ENCODE results near the gene PCDHGA7.
A peak's percentile ranks its signal among the peaks of the same experiment; 100 is the strongest.
"Not testable (repeated sequence)": the region's sequence is repeated elsewhere in the genome, so short reads cannot be mapped to it uniquely, and the experiment has no call there.

The PCDHGA7 gene

DNA sequence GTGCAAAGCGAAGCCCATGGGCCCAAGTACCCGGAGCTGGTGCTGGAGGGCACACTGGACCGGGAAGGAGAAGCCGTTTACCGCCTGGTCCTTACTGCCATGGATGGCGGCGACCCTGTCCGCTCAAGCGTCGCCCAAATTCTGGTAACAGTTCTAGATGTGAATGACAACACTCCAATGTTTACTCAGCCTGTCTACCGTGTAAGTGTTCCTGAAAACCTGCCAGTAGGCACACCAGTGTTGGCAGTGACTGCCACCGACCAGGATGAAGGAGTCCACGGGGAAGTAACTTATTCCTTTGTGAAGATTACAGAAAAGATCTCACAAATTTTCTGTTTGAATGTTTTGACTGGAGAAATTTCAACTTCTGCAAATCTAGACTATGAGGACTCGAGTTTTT lies 7.9 kb upstream of the PCDHGA7 start:
- Histone ChIP-seq H3K36me3 (ENCODE audit: insufficient read depth, low read length) (no peaks in the 10 kb centered on the region), H3K9me3 (ENCODE audit: low read depth, low read length) (no peaks in the 10 kb centered on the region), H3K4me3 (no peak overlapping the region), H3K9ac (ENCODE audit: insufficient read length) (no peak overlapping the region), H3K27ac (no peak overlapping the region)
- TF ChIP-seq POLR2AphosphoS5 (IDR thresholded peaks at IDR 0.05; ENCODE audit: borderline replicate concordance, low read depth, low read length) (no peak), EZH2 (IDR thresholded peaks at IDR 0.05) (no peak), FOXP2 (optimal IDR thresholded peaks at IDR 0.05; ENCODE audit: control extremely low read depth, extremely low read length, insufficient read depth) (no peak)
- no peak for DNase-seq (ENCODE audit: low read depth, low spot score)

DNA sequence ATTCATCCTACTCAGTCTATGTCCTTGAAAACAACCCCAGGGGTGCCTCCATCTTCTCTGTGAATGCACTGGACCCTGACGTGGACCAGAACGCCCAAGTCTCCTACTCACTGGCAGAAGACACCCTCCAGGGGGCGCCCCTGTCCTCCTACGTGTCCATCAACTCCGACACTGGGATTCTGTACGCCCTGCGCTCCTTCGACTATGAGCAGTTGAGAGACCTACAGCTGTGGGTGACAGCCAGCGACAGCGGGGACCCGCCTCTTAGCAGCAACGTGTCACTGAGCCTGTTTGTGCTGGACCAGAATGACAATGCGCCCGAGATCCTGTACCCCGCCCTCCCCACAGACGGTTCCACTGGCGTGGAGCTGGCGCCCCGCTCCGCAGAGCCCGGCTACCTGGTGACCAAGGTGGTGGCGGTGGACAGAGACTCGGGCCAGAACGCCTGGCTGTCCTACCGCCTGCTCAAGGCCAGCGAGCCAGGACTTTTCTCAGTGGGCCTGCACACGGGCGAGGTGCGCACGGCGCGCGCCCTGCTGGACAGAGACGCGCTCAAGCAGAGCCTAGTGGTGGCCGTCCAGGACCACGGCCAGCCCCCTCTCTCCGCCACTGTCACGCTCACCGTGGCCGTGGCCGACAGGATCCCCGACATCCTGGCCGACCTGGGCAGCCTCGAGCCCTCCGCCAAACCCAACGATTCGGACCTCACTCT lies 6.9 kb upstream of the PCDHGA7 start:
- H3K27ac ChIP-seq; H3K36me3 ChIP-seq (ENCODE audit: insufficient read depth, low read length); H3K9me3 ChIP-seq (ENCODE audit: low read depth, low read length): not testable (repeated sequence)

DNA sequence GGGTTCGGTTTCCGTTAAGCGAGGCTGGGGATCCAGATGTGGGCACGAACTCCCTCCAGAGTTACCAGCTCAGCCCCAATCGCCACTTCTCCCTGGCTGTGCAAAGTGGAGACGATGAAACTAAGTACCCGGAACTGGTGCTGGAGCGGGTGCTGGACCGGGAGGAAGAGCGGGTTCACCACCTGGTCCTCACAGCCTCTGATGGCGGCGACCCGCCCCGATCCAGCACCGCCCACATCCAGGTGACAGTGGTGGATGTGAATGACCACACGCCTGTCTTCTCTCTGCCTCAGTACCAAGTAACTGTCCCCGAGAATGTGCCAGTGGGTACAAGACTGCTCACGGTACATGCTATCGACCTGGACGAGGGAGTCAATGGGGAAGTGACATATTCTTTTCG lies 803 bp downstream of the PCDHGA7 start:
- peak overlapping the region; percentile 76 for H3K4me3 ChIP-seq
- no peak for DNase-seq (ENCODE audit: low read depth, low spot score)

More for the DNA sequence above, 6.9 kb upstream of the PCDHGA7 start:
- not testable (repeated sequence) for DNase-seq (ENCODE audit: low read depth, low spot score); H3K9ac ChIP-seq (ENCODE audit: insufficient read length); H3K4me3 ChIP-seq

DNA sequence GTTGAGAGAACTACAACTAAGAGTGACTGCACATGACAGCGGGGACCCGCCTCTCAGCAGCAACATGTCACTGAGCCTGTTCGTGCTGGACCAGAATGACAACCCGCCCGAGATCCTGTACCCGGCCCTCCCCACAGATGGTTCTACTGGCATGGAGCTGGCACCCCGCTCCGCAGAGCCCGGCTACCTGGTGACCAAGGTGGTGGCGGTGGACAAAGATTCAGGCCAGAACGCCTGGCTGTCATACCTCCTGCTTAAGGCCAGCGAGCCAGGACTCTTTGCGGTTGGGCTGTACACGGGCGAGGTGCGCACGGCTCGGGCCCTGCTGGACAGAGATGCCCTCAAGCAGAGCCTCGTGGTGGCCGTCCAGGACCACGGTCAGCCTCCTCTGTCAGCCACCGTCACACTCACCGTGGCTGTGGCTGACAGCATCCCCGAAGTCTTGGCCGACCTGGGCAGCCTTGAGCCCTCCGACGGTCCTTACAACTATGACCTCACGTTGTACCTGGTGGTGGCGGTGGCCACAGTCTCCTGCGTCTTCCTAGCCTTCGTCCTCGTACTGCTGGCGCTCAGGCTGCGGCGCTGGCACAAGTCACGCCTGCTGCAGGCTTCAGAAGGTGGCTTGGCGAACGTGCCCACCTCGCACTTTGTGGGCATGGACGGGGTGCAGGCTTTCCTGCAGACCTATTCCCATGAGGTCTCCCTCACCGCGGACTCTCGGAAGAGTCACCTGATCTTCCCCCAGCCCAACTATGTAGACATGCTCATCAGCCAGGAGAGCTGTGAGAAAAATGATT lies 2.1 kb downstream of the PCDHGA7 start:
- Histone ChIP-seq H3K4me3 (no peak overlapping the region), H3K9me3 (ENCODE audit: low read depth, low read length) (no peaks in the 10 kb centered on the region), H3K27ac (no peak overlapping the region), H3K9ac (ENCODE audit: insufficient read length) (no peak overlapping the region), H3K36me3 (ENCODE audit: insufficient read depth, low read length) (no peaks in the 10 kb centered on the region)
- no peak for DNase-seq (ENCODE audit: low read depth, low spot score)
- TF ChIP-seq EZH2 (IDR thresholded peaks at IDR 0.05) (no peak), FOXP2 (optimal IDR thresholded peaks at IDR 0.05; ENCODE audit: control extremely low read depth, extremely low read length, insufficient read depth) (no peak), POLR2AphosphoS5 (IDR thresholded peaks at IDR 0.05; ENCODE audit: borderline replicate concordance, low read depth, low read length) (no peak)

More for the DNA sequence above, 803 bp downstream of the PCDHGA7 start:
- TF ChIP-seq POLR2AphosphoS5 (IDR thresholded peaks at IDR 0.05; ENCODE audit: borderline replicate concordance, low read depth, low read length) (no peak), FOXP2 (optimal IDR thresholded peaks at IDR 0.05; ENCODE audit: control extremely low read depth, extremely low read length, insufficient read depth) (no peak), EZH2 (IDR thresholded peaks at IDR 0.05) (no peak)
- Histone ChIP-seq H3K27ac (no peak overlapping the region), H3K36me3 (ENCODE audit: insufficient read depth, low read length) (no peaks in the 10 kb centered on the region), H3K9ac (ENCODE audit: insufficient read length) (no peak overlapping the region), H3K9me3 (ENCODE audit: low read depth, low read length) (no peaks in the 10 kb centered on the region)

DNA sequence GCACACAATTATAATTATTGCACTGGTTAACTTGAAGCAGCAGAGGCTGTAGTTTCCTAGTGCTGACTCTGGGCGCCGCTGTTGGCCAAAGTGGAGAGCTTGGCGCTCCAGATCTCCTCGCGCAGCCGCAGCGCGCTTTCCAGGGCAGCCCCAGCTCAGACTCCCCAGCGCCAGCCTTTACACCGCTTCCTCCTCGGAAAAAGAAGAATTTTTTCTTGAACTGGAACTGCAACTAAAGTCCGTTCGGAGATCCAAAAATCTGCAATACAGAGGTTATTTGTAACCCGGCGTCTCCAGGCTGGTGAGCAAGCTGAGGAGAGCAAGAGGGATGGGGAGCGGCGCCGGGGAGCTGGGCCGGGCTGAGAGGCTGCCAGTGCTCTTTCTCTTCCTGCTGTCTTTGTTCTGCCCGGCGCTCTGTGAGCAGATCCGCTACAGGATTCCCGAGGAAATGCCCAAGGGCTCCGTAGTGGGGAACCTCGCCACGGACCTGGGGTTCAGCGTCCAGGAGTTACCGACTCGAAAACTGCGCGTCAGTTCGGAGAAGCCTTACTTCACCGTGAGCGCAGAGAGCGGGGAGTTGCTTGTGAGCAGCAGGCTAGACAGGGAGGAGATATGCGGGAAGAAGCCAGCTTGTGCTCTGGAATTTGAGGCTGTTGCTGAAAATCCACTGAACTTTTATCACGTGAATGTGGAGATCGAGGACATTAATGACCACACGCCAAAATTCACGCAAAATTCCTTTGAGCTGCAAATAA lies 5.2 kb downstream of the PCDHGA7 start, which contains the start of gene PCDHGB4:
PCDHGB4 (plus strand) TSS at position 142 of the 755 bp plus-strand sequence; CDS start at position 329, 187 bp downstream.
- not testable (repeated sequence) for H3K9me3 ChIP-seq (ENCODE audit: low read depth, low read length); H3K4me3 ChIP-seq; H3K36me3 ChIP-seq (ENCODE audit: insufficient read depth, low read length); H3K27ac ChIP-seq; DNase-seq (ENCODE audit: low read depth, low spot score); H3K9ac ChIP-seq (ENCODE audit: insufficient read length)

DNA sequence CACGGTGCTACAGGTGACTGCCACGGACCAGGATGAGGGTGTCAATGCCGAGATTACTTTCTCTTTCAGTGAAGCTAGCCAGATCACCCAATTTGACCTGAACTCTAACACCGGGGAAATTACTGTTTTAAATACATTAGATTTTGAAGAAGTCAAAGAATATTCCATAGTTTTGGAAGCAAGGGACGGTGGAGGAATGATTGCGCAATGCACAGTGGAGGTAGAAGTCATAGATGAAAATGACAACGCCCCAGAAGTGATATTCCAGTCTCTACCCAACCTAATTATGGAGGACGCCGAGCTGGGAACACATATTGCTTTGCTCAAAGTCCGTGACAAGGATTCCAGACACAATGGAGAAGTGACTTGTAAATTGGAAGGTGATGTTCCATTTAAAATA lies 6.1 kb downstream of the PCDHGA7 start:
- DNase-seq (ENCODE audit: low read depth, low spot score): no peak
- TF ChIP-seq FOXP2 (optimal IDR thresholded peaks at IDR 0.05; ENCODE audit: control extremely low read depth, extremely low read length, insufficient read depth) (no peak), POLR2AphosphoS5 (IDR thresholded peaks at IDR 0.05; ENCODE audit: borderline replicate concordance, low read depth, low read length) (no peak)
- no peak overlapping the region for H3K4me3 ChIP-seq
- H3K27ac ChIP-seq: no peak overlapping the region
- no peaks in the 10 kb centered on the region for H3K9me3 ChIP-seq (ENCODE audit: low read depth, low read length)
- no peak overlapping the region for H3K9ac ChIP-seq (ENCODE audit: insufficient read length)
- no peaks in the 10 kb centered on the region for H3K36me3 ChIP-seq (ENCODE audit: insufficient read depth, low read length)

DNA sequence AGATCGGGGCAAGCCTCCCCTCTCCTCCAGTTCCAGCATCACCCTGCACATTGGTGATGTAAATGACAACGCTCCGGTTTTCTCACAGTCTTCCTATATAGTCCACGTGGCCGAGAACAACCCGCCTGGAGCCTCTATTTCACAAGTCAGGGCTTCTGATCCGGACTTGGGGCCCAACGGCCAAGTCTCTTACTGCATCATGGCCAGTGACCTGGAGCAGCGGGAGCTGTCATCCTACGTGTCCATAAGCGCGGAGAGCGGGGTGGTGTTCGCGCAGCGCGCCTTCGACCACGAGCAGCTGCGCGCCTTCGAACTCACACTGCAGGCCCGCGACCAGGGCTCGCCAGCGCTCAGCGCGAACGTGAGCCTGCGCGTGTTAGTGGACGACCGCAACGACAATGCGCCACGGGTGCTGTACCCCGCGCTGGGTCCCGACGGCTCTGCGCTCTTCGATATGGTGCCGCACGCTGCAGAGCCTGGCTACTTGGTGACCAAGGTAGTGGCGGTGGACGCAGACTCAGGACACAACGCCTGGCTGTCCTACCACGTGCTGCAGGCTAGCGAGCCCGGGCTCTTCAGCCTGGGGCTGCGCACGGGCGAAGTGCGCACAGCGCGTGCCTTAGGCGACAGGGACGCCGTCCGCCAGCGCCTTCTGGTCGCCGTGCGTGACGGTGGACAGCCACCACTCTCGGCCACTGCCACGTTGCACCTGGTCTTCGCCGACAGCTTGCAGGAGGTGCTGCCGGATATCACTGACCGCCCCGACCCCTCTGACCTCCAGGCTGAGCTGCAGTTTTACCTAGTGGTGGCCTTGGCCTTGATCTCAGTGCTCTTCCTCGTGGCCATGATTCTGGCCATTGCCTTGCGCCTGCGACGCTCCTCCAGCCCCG lies 6.9 kb downstream of the PCDHGA7 start:
- H3K36me3 ChIP-seq (ENCODE audit: insufficient read depth, low read length): no peaks in the 10 kb centered on the region
- no peak overlapping the region for H3K4me3 ChIP-seq
- H3K27ac ChIP-seq: no peak overlapping the region
- H3K9me3 ChIP-seq (ENCODE audit: low read depth, low read length): no peaks in the 10 kb centered on the region
- no peak overlapping the region for H3K9ac ChIP-seq (ENCODE audit: insufficient read length)
- TF ChIP-seq EZH2 (IDR thresholded peaks at IDR 0.05) (no peak), POLR2AphosphoS5 (IDR thresholded peaks at IDR 0.05; ENCODE audit: borderline replicate concordance, low read depth, low read length) (no peak), FOXP2 (optimal IDR thresholded peaks at IDR 0.05; ENCODE audit: control extremely low read depth, extremely low read length, insufficient read depth) (no peak)
- no peak for DNase-seq (ENCODE audit: low read depth, low spot score)

All from SK-N-MC (cell line).